Measurements from ENCODE around the gene MEP1A. TPM values are rescaled to one million over a fixed set of nuclear protein-coding genes. Genes with fewer than 3 reads are reported as not detected.
"Not testable (repeated sequence)": the region's sequence is repeated elsewhere in the genome, so short reads cannot be mapped to it uniquely, and the experiment has no call there.

MEP1A gene, protein sequence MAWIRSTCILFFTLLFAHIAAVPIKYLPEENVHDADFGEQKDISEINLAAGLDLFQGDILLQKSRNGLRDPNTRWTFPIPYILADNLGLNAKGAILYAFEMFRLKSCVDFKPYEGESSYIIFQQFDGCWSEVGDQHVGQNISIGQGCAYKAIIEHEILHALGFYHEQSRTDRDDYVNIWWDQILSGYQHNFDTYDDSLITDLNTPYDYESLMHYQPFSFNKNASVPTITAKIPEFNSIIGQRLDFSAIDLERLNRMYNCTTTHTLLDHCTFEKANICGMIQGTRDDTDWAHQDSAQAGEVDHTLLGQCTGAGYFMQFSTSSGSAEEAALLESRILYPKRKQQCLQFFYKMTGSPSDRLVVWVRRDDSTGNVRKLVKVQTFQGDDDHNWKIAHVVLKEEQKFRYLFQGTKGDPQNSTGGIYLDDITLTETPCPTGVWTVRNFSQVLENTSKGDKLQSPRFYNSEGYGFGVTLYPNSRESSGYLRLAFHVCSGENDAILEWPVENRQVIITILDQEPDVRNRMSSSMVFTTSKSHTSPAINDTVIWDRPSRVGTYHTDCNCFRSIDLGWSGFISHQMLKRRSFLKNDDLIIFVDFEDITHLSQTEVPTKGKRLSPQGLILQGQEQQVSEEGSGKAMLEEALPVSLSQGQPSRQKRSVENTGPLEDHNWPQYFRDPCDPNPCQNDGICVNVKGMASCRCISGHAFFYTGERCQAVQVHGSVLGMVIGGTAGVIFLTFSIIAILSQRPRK
- total RNA-seq: not detected
- long read RNA-seq: 0 reads

DNA sequence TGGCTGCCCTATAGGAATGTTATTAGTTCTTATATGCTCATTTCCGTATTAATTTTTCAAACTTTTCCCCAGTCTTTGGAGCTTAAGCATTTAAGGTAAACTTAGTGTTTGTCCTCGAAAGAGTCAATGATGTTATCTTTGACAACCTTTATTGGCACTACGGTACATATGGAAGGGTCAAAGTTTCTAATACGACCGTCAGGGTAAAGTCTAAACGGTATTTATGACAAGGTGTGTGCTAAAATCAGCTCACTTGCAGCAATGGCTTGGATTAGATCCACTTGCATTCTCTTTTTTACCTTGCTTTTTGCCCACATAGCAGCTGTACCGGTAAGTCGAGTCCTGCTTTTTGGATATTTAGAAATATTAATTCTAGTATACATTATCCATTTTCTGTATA, at the start of gene MEP1A:
Gene MEP1A (plus strand): TSS at position 252 of the 400 bp plus-strand sequence. CDS start 10 bp downstream, at position 262.
- intact Hi-C loops (cut with DNase I): no loop called here
- no peak for DNase-seq (ENCODE audit: low spot score)

DNA sequence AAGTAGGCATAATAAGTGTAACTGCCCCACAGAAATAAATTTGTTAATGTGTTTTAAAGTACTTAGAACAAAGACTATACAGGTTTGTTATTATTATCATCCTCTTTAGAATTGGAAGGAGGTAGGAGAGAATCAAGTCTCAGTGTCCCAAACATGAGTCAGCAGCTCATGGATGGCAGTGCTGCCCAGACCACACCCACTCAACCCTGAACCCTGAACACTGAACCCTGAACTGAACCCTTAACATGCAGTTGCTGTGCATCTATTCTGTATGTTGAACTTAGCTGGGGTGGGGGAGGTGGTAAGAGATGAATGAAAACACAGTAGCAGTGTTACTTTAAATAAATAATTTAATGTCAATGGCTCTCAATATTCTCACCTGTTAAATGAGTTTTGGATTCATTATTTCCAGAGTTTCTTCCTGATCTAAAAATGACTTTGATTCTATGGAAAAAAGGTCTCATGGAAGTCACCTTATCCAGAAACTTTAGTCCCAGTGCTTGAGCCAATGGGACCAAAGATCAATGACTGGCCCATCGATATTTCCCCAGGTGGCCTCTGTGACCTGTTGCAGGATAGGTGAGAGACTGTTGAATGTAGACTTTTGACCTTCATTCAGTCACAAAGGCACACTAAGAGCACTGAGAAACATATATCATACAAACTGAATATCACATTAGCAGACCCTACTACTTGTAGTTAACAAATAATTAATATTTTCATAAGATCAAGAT, 49.6 kb upstream of the MEP1A start:
- intact Hi-C loops (cut with DNase I): no loop called here
- no peak for DNase-seq (ENCODE audit: low spot score)

DNA sequence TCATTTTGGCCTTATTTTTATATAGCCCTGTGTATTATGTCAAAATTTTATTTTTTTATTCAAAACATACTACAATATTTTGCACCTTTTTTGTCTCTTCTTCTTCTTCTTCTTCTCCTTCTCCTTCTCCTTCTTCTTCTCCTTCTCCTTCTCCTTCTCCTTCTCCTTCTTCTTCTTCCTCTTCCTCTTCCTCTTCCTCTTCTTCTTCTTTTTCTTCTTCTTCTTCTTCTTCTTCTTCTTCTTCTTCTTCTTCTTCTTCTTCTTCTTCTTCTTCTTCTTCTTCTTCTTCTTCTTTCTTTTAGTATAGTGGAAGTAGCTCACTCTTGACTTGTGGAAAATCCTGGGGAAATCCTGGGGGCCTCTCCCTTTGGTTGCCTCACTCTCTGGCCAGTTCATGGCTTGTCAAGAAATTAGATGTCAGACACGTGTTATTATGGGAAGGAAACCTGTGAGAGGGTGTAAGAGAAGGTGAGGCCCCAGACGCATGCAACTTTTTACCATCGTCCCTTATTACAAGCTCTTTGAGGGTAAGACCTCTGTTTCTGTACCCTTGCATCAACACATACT, 48.9 kb upstream of the MEP1A start:
- intact Hi-C loops (cut with DNase I); DNase-seq (ENCODE audit: low spot score): not testable (repeated sequence)

GRCh38 chr6:46745973-46746372, 47.2 kb upstream of the MEP1A start:
- intact Hi-C loops (cut with DNase I): no loop called here
- no peak for DNase-seq (ENCODE audit: low spot score)

DNA sequence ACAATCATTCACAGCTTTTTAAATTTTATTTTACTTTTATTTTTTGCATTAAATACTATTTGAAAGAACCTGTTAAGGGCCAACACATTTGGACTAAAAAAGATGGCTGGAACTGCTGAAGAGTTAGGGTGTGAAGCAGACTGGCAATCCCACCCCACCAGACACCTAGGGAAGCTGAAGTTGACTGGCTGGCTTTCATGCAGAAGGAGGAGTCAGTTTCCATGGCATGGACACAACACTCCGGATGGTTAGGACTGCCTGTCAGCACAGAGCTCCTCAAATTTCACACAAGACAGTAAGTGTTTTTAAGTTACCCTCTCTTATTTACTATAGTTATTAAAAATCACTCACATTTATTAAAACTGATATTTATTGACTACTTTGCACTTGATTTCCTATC, 46.5 kb upstream of the MEP1A start, which contains the start of gene ANKRD66:
Gene ANKRD66 (plus strand): TSS at position 238 of the 400 bp plus-strand sequence. CDS start 5,016 bp downstream, outside the sequence.
- intact Hi-C loops (cut with DNase I): no loop called here

GRCh38 chr6:46748940-46749503, 44.2 kb upstream of the MEP1A start:
- no peak for DNase-seq (ENCODE audit: low spot score)
- intact Hi-C loops (cut with DNase I): no loop called here

More for the DNA sequence above, 46.5 kb upstream of the MEP1A start, which contains the start of gene ANKRD66:
- no peak for DNase-seq (ENCODE audit: low spot score)

- no peak for DNase-seq (ENCODE audit: low spot score)
- intact Hi-C loops (cut with DNase I): no loop called here
Measured at GRCh38 chr6:46749731-46750130, 43.5 kb upstream of the MEP1A start.

DNA sequence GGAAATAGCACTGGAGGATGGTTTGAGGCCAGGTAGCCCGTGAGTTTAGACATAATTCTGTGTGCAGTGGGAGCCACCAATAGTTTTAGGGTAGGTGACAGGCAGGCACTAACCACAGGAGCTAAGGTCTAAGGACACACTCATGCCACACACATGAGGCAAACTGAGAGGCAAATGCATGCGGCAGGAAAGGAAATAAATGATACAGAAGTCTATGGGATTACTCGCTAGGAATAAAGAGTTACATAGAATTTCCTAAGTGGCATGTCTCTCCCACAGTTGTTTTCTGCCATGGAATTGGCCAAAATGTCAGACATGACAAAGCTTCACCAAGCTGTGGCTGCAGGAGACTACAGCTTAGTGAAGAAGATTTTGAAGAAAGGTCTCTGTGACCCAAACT, 41.5 kb upstream of the MEP1A start:
- intact Hi-C loops (cut with DNase I): no loop called here
- no peak for DNase-seq (ENCODE audit: low spot score)

DNA sequence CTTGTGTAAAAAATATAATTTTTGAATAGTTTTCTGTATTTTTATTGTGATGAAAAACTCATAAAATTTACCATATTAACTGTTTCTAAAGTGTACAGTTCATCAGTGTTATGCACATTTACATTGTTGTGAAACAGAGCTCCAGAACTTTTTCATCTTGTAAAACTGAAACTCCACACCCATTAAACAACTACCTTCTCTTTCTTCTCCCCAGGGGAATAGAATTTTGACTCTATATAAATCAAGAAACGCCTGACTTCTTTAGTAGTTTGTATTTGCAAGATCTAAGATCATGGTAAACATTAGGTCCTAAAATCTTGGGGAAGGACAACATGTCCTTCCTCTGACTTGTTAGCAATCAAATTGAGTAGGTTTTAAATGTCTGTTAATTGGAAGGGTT, 37.3 kb upstream of the MEP1A start:
- DNase-seq (ENCODE audit: low spot score): no peak
- intact Hi-C loops (cut with DNase I): no loop called here

DNA sequence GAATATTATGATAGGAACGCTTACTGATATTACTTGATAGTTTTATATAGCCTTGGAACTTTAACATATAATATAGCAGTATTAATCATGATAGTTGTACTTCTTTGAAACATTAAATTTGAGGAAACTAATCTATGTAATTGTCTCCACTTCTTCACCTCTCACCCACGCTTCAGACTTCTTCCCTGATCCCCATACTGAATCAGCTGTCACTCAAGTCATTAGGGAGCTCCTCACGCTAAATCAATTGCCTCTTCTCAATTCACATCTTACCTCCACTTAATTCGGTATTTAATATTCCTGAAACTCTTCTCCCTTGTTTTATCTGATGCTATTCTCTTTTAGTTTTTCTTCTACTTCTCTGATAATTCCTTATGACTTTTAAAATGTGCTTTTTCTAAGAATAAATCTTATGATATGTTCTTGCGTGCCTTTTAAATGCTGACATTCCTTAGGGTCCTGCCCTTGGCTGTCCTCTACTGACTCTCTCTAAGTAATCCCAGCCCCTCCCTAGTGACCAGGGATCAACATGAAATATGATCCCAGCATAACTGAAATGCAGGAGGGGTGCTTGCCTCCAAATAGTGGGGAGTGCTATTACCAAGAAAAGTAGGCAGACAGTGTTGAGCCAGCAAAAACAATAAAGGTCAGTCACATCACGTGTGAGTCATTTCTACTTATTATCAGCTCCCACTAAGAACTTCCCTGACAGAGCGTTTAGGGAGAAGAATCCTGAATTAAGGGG, 36.5 kb upstream of the MEP1A start:
- intact Hi-C loops (cut with DNase I): no loop called here
- no peak for DNase-seq (ENCODE audit: low spot score)

- DNase-seq (ENCODE audit: low spot score): no peak
- intact Hi-C loops (cut with DNase I): no loop called here
Measured at GRCh38 chr6:46757214-46757596, 36.0 kb upstream of the MEP1A start.

GRCh38 chr6:46758960-46759753, 34.0 kb upstream of the MEP1A start:
- intact Hi-C loops (cut with DNase I): no loop called here
- no peak for DNase-seq (ENCODE audit: low spot score)

- intact Hi-C loops (cut with DNase I): no loop called here
- DNase-seq (ENCODE audit: low spot score): no peak
Measured at GRCh38 chr6:46760925-46761324, 32.3 kb upstream of the MEP1A start.

GRCh38 chr6:46763466-46763865, 29.7 kb upstream of the MEP1A start:
- intact Hi-C loops (cut with DNase I): no loop called here

DNA sequence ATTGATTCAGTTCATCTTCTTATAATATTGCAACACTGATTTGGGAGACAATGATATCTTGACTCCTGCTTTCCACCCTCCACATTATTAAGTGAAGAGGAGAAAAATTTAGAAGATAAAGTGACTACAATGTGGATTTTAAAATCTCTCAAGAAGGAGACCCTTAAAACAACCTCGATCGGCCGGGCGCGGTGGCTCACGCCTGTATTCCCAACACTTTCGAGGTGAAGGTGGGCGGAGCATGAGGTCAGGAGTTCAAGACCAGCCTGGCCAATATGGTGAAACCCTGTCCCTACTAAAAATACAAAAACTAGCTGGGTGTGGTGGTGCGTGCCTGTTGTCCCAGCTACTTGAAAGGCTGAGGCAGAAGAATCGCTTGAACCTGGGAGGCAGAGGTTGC, 28.9 kb upstream of the MEP1A start:
- intact Hi-C loops (cut with DNase I); DNase-seq (ENCODE audit: low spot score): not testable (repeated sequence)

More at GRCh38 chr6:46763466-46763865, 29.7 kb upstream of the MEP1A start:
- DNase-seq (ENCODE audit: low spot score): no peak

- intact Hi-C loops (cut with DNase I): no loop called here
- DNase-seq (ENCODE audit: low spot score): no peak
Measured at GRCh38 chr6:46764961-46765360, 28.2 kb upstream of the MEP1A start.

- intact Hi-C loops (cut with DNase I): no loop called here
- no peak for DNase-seq (ENCODE audit: low spot score)
Measured at GRCh38 chr6:46772016-46772415, 21.2 kb upstream of the MEP1A start.

GRCh38 chr6:46772762-46773161, 20.4 kb upstream of the MEP1A start:
- intact Hi-C loops (cut with DNase I): no loop called here
- no peak for DNase-seq (ENCODE audit: low spot score)

Data from cardiac septum (tissue), 1 donor.